Measurements from ENCODE around the gene LCP2. TPM values are rescaled to one million over a fixed set of nuclear protein-coding genes. Genes with fewer than 3 reads are reported as not detected.

The LCP2 gene
- total RNA-seq, 1 experiment from 2014 or later, result not detected

DNA sequence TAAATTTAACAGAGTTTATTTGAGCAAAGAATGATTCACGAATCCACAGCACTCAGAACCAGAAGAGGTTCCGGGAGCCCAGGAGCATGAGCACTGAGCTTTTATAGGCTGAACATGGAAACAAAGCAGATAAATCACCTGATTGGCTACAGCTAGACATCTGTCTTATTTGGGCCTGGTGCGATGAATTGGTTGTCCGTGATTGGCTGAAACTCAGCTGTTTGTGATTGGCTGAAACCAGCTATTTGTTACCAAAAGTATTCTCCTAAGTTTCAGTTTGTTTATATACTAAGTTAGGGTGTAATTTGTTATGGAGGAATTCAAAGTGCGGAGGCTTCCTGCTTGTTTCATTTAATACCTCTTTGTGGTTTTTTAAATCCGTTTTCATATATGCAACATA, 15.8 kb upstream of the LCP2 start:
- Mint-ChIP-seq H3K36me3 (ENCODE audit: insufficient read depth in 1 of 3, low read depth in 3 of 3) (no peaks in the 10 kb centered on the region), H3K4me3 (no peak overlapping the region), H3K27me3 (ENCODE audit: low read depth) (peaks cover 14% of the 10 kb centered on the region), H3K4me1 (peaks cover 26% of the 10 kb centered on the region in 2 experiments), H3K9me3 (no peaks in the 10 kb centered on the region), H3K27ac (no peak overlapping the region)
- H3K18ac ChIP-seq (ENCODE audit: insufficient read length, low read depth, low read length), result no peak overlapping the region
- no peak overlapping the region for H4K5ac ChIP-seq (ENCODE audit: insufficient read length, low read depth, low read length)
- H3K4ac ChIP-seq (ENCODE audit: low read depth, low read length), result no peak overlapping the region
- no peak overlapping the region for H2BK120ac ChIP-seq (ENCODE audit: low read depth, low read length, poor library complexity, severe bottlenecking)
- no peak overlapping the region for H3K9ac ChIP-seq (ENCODE audit: extremely low read depth, insufficient read length, low read length)
- H3K9me3 ChIP-seq (ENCODE audit: control insufficient read depth, low read depth, low read length), result no peaks in the 10 kb centered on the region
- no peak overlapping the region for H2AK5ac ChIP-seq (ENCODE audit: insufficient read length, low read length)
- no peak overlapping the region for H4K91ac ChIP-seq (ENCODE audit: insufficient read length, low read depth, low read length)
- no CpG with 5 or more reads among the region's 6 CpGs for WGBS (ENCODE audit: extremely low coverage, insufficient read length, low lambda C conversion rate)
- H3K79me1 ChIP-seq (ENCODE audit: insufficient read depth, low read depth, low read length, poor library complexity, severe bottlenecking), result no peaks in the 10 kb centered on the region
- no peak overlapping the region for H2BK20ac ChIP-seq (ENCODE audit: low read depth, low read length, poor library complexity, severe bottlenecking)
- no peak overlapping the region for H3K14ac ChIP-seq (ENCODE audit: insufficient read depth, low read length)
- no peaks in the 10 kb centered on the region for H3K23me2 ChIP-seq (ENCODE audit: insufficient read length, low read depth, low read length, poor library complexity, severe bottlenecking)
- no peak overlapping the region for H3K56ac ChIP-seq (ENCODE audit: insufficient read length, low read depth, low read length)
- no peaks in the 10 kb centered on the region for H4K20me1 ChIP-seq (ENCODE audit: control insufficient read depth, insufficient read depth, insufficient read length)
- TF ChIP-seq CTCF (conservative IDR thresholded peaks at IDR 0.05), result no peak
- H2BK15ac ChIP-seq (ENCODE audit: low read depth, low read length), result no peak overlapping the region
- H3K23ac ChIP-seq (ENCODE audit: insufficient read length, low read depth, low read length), result no peak overlapping the region
- no peak for DNase-seq
- H3K27me3 ChIP-seq (ENCODE audit: insufficient read depth, low read length), result no peaks in the 10 kb centered on the region
- H3T11ph ChIP-seq (ENCODE audit: low read length), result no peak overlapping the region
- H2BK5ac ChIP-seq (ENCODE audit: insufficient read length, low read length), result no peak overlapping the region
- no peaks in the 10 kb centered on the region for H3K4me1 ChIP-seq (ENCODE audit: insufficient read depth, low read length)
- no peaks in the 10 kb centered on the region for H3K79me2 ChIP-seq (ENCODE audit: insufficient read depth, low read length)
- H2BK12ac ChIP-seq (ENCODE audit: insufficient read length, low read depth, low read length), result no peak overlapping the region
- no peak overlapping the region for H3K27ac ChIP-seq (ENCODE audit: insufficient read length, low read depth, low read length)
- H4K8ac ChIP-seq (replicated peaks; ENCODE audit: insufficient read length, low read depth, low read length), result no peak overlapping the region
- H2AFZ ChIP-seq (ENCODE audit: low read length), result no peak overlapping the region
- no peak overlapping the region for H3K4me2 ChIP-seq (ENCODE audit: insufficient read depth, insufficient read length, low read length)

Data from H9 (cell line).